ENCODE results near the gene KRT5.

KRT5 gene

GRCh38 chr12:52535574-52535973, 15.4 kb upstream of the KRT5 start:
- DNase-seq: no peak

GRCh38 chr12:52534482-52534881, 14.3 kb upstream of the KRT5 start:
- DNase-seq: no peak

DNA sequence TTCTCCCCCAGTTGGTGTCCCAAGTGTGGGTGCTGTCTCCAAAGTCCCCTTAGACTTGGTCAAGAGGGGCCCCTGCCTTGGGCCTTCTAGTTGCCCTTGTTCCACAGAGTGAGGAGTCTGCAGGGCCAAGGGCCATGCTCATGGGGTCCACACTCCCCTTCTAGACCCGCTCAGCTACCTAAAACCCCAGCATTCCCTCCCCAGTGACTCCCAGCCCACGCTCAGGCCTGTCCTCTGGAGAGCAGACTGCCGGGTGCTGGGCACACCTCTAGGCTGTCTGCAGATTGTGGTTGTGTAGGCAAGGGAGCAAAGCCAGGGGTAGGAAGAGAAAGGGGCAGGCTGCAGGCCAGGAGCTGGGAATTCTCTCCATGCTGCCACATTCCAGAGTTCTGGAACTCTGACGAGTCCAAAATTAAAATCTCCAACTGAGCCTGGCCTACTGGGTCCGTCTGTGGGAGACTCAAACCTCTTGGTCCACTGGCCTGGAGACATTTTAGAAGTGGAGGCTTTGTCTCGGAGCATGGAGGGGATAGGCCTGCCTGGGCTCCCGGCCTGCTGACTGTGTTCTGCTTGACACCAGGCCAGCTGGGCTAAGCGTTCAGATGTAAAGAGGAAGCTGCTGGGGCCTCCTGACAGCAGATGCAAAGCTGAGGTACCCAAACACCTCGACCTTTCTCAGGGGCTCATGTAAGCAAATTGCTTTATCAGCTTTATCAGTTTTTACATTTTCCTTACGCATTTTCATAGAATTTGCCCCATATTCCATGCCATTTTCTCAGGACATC, 13.7 kb upstream of the KRT5 start:
- DNase-seq: no peak

DNA sequence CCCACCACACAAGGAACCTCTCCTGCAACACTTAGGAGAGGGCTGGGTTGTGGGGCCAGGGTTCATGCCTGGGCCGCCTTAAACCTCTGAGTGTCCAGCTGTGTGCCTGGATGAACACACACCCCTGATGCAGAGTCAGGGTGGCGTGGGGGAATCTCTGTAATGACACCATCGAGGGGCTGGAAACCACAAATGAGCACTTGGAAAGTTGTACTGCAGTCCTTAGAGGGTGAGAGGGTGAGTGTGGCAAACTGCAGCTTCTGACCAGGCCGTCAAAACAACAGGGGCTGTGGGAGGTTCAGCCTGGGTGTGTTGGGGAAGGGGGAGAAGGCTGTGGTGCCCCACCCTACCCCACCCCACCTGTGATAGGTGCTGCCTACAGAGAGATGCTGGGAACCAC, 12.4 kb upstream of the KRT5 start:
- no peak for DNase-seq

DNA sequence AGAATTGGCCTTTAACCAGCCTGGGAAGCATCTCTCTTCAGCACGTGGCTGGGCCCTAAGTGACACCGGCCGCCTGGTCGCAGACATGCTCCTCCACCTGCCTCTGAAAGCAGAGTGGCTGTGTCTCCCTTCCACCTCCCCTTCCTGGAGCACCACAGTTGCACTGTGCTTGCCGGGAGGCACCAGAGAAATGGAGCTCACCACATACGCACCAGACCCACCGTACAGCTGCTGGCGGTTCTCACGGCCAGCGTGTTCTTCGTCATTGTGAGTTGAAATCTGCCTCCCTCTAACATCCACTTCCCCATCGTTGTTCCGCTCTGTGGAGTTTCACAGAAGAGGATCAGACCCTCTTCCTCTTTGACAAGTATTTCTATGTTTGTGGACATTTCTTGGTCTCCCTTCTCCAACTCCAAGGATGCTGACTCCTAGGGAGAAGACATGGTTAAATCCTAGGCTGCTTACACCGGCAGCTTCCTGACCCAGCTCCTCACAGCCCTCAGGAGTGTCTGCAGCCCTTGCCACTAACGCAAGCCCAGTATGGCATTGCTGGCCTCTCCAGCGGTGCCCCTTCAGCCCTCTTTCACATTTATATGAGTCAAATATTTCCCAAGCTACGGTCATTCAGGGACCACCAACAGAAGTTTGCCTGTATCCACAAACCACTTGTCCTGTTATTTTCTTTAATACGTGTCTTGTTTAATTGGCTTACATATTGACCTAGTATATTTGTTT, 11.5 kb upstream of the KRT5 start:
- DNase-seq: no peak

DNA sequence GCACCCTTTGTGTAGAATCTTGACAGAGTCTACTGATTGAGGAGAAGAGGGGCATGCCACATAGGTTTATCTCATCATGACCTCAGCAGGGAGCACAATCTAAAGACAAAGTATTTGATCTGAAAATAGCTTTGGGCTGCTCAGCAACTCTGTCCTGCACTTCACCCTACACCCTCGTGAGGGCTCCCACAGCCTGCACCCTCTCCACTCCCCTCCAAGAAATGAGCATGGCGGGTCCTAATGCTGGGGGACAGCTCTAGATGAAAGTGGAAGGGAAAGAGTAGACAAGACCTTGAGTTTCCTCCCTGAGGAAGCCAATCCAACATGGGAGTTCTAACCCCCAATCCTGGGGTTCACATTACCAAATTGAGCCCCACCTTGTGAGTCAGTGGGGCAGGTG, 10.7 kb upstream of the KRT5 start:
- no peak for DNase-seq

- no peak for DNase-seq
Observed at GRCh38 chr12:52530366-52530765, 10.2 kb upstream of the KRT5 start.

DNA sequence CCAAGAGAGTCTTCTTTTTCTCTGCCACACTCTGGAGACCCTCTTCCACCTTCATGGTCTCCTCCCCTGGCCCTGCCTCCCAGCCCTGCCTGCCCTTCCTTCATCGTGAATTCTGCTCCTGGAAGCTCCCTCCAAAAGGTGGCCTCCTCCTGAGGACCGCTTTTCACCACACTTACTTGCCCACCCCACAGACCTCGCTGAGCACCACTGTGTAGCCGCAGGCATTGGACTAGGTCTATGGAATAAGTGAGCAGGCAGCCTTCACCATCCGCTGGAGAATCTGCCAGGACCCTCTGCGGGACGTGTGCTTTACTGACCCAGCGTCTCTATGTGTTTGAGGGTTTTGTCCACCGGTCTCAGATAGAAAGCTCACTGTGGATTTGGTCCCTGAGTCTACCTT, 9.7 kb upstream of the KRT5 start:
- DNase-seq: no peak

GRCh38 chr12:52529417-52529816, 9.2 kb upstream of the KRT5 start:
- no peak for DNase-seq

- DNase-seq: no peak
Observed at GRCh38 chr12:52528641-52529143, 8.5 kb upstream of the KRT5 start.

GRCh38 chr12:52527121-52527800, 7.1 kb upstream of the KRT5 start:
- no peak for DNase-seq

DNA sequence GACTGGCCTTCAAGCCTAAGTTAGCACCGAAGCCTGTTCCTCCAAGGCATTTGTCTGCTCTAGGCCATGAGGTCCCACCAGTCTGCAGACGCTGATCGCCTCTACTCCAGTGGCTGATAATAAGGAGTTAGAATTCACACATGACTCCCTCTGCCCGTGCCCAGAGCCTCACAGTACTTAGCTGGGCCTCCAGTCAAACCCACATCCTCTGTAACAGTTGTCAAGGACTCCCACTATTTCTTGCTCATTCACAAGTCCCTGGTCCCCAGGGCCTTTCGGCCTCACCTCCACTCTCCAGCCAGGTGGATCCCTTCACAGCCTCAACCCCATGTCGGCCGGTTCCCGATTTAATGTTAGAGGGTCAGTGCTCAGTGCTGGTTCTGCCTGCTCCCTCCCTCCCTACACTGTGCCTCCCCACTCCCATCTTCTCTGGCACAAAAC, 6.3 kb upstream of the KRT5 start:
- no peak for DNase-seq

DNA sequence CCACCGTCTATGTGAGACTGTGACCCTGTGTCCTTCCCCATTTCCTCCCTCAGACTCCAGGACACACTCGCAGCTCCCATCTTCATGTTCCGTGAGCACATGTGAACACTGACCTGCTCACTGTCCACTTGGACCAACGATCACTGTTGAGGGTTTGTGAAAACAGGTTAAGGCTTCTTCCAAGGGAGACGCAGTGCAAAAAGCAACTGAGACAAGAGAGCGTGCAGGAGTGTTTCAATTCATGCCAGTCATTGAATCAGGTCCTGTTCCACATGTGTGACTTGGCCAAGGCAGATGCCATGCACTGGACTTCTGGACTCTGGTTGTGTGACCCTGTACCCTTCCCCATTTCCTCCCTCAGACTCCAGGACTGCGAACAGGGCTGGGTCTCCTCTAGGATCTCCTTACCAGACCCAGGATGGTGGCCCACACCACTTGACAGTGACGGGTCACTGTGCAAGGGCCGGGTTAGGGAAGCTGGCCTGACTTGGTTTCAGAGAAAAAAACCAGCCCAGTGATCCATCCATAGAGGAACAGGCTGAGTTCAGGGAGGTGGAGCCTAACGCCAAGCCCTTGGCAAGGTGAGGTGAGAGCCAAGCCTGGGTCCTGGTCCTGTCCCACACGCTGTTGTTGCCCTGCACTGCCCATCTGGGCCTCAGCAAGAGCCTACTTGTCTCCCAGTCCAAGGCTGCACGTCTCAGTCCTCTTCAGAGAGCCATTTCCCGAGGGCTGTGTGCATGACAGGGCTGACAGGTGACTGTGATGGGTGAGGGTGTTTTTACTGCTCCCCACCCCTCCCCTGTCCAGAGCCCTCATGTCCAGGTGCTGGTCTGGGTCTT, 5.7 kb upstream of the KRT5 start:
- DNase-seq: no peak

GRCh38 chr12:52524898-52525591, 4.9 kb upstream of the KRT5 start:
- no peak for DNase-seq

- no peak for DNase-seq
Observed at GRCh38 chr12:52524241-52524897, 4.2 kb upstream of the KRT5 start.

- no peak for DNase-seq
Observed at GRCh38 chr12:52523824-52524223, 3.6 kb upstream of the KRT5 start.

GRCh38 chr12:52522346-52523011, 2.3 kb upstream of the KRT5 start:
- peak; percentile 58 for DNase-seq

- DNase-seq: no peak
Observed at GRCh38 chr12:52521568-52522266, 1.5 kb upstream of the KRT5 start.

- no peak for DNase-seq
Observed at GRCh38 chr12:52521175-52521567, 977 bp upstream of the KRT5 start.

GRCh38 chr12:52519387-52519703, 849 bp downstream of the KRT5 start:
- no peak for DNase-seq

All from NCI-H345 (cell line).